ENCODE data around the gene NEDD4L.
"Not testable (repeated sequence)": the region's sequence is repeated elsewhere in the genome, so short reads cannot be mapped to it uniquely, and the experiment has no call there.

DNA sequence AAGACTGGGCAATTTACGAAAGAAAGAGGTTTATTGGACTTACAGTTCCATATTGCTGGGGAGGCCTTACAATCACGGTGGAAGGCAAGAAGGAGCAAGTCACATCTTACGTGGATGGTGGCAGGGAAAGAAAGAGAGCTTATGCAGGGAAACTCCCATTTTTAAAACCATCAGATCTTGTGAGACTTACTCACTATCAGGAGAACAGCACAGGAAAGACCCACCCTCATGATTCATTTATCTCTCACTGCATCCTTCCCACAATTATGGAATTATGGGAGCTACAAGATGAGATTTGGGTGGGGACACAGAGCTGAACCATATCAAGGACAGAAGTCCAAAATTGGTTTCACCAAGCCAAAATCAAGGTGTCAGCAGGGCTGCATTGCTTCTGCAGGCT lies 47.1 kb upstream of the NEDD4L start:
- TF ChIP-seq, protein P1, sequence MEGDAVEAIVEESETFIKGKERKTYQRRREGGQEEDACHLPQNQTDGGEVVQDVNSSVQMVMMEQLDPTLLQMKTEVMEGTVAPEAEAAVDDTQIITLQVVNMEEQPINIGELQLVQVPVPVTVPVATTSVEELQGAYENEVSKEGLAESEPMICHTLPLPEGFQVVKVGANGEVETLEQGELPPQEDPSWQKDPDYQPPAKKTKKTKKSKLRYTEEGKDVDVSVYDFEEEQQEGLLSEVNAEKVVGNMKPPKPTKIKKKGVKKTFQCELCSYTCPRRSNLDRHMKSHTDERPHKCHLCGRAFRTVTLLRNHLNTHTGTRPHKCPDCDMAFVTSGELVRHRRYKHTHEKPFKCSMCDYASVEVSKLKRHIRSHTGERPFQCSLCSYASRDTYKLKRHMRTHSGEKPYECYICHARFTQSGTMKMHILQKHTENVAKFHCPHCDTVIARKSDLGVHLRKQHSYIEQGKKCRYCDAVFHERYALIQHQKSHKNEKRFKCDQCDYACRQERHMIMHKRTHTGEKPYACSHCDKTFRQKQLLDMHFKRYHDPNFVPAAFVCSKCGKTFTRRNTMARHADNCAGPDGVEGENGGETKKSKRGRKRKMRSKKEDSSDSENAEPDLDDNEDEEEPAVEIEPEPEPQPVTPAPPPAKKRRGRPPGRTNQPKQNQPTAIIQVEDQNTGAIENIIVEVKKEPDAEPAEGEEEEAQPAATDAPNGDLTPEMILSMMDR (optimal IDR thresholded peaks at IDR 0.05 in 1 of 3, IDR thresholded peaks at IDR 0.05 in 1 of 3, conservative IDR thresholded peaks at IDR 0.05 in 1 of 3; ENCODE audit: extremely low read depth in 1 of 3, insufficient read depth in 2 of 3, low read length in 3 of 3) = not testable (repeated sequence)
- not testable (repeated sequence) for TF ChIP-seq EZH2 (IDR thresholded peaks at IDR 0.05; ENCODE audit: low read length)

Measured in keratinocyte (primary cell).